HG02678 (cell line): Measurements from ENCODE around the gene METRN.
"Not testable (repeated sequence)": the region's sequence is repeated elsewhere in the genome, so short reads cannot be mapped to it uniquely, and the experiment has no call there.

Experiments
- ATAC-seq: cut with Tn5 transposase; IDR thresholded peaks from one replicate; pipeline ENCODE4 v1.9.1; 2021; ENCODE audit warnings: mild to moderate bottlenecking, moderate library complexity; ENCODE audit not compliant: unreplicated experiment

The METRN gene

DNA sequence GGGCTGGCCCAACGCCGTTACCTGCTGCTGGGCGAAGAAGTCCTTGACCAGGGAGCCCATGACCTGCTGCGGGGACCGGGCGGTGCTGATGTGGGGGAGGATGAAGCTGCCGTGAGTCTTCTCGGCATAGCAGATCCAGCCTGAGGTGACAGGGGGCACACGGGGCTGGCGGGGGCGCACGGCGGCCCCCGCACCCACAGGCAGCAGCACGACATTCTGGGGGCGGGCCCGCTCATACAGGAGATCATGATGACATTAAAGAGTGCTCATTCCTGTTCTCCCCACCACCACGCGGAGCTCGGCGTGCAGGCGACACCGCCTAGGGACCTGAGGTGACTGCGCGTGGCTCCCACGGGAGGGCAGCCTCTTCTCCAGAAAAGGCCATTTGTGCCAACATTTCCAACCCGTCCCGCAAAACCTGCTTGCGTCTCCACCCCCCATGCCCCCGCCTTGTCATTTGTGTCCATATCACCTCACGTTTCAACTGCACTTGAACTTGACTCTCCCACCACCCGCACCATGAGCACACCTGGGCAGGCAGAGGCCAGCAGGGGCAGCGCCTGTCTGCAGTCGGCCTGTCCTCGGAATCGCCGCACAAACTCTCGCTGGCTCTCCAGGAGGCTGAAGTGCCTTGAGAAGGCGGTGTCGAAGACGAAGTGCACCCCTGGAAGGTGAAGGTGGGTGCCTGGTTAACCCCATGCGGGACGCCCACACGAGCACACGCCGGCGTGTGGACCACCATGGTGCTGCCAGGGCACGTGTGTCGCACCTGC, 19.5 kb downstream of the METRN start:
- no peak for ATAC-seq

GRCh38 chr16:734981-735881, 20.3 kb downstream of the METRN start:
- no peak for ATAC-seq

GRCh38 chr16:735982-736453, 21.1 kb downstream of the METRN start:
- no peak for ATAC-seq

- no peak for ATAC-seq
Observed at GRCh38 chr16:736936-737481, 22.1 kb downstream of the METRN start.

- ATAC-seq = no peak
Observed at GRCh38 chr16:739560-740458, 24.9 kb downstream of the METRN start.

DNA sequence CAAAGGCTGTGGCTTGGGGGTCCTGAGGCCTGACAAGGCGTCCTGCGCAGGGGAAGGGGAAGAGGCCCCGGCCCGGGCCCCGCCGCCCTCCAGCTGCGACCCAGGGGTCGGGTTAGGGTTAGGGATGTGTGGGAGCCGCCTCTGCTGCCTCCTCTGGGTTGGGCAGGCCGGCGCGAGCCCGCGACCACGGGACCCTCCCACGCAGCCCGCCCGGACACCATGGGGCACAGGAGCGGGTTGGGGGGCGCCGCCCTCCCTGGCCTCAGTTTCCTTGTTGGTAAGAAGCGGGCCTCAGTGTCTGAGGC, 25.5 kb downstream of the METRN start:
- ATAC-seq = no peak

DNA sequence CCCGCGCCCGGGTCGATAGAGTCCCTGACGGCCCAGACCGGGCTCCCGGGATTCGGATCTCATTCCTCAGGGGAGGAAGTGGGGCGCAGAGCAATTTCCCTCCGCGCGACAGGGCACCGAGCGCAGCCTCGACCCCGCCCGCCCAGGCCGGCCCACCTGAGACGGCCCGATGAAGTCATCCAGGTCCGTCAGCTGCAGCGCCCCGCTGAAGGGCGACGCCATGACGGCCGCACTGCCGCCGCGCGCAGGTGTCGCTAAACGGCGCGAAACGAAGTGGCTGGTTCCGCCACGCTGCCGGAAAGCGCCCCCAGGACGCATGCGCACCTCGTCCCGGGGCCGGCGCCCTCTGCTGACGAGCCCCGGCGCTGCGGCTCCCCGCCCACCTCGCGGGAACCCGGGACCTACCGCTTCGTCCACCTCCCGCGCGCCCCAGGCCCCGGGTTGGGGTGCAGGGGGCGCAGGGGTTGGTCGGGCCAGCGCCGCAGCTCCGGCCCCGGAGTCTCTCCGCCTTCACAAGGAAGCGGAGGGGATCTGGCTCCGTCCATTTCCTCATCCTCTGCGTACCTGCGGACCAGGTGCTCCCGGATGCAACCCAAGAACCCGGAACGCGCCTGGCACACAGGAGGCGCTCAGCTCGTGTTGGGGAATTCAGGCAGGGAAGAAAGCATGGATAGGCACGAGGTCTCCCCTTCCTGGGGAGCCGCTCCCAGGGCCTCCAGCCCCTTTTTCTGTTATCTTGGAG, 26.0 kb downstream of the METRN start, which contains the start of gene CIAO3:
Gene CIAO3 (minus strand): TSS at position 234 of the 742 bp plus-strand sequence. CDS start 12 bp downstream, at position 222.
- peak; percentile 82 for ATAC-seq

DNA sequence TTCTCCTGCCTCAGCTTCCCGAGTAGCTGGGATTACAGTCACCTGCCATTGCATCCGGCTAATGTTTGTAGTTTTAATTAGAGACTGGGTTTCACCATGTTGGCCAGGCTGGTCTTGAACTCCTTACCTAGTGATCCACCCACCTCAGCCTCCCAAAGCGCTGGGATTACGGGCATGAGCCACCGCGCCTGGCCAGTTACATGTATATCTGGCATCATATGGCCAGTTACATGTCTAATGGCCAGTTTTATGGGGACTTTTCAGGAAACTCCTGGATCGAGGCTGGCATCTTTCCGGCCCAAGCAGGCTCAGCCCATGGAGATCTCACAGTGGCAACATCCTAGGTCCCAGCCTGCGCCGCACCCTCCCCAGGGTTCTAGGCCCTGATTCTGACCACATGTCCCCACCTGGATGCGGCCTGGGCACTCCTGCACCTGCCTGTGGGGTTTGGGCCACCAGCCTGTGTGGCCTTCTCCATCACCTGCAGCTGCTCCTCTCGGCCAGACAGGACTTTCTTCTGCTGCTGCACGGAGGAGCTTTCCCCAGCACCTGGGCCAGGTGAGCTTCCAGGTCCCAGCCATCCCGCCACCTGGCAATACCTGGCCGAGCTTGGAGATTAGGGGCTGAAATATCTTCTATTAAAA, 27.2 kb downstream of the METRN start:
- ATAC-seq = no peak

- not testable (repeated sequence) for ATAC-seq
Observed at GRCh38 chr16:742894-743293, 28.0 kb downstream of the METRN start.

- ATAC-seq = no peak
Observed at GRCh38 chr16:743794-744500, 29.0 kb downstream of the METRN start.

GRCh38 chr16:745739-746138, 30.8 kb downstream of the METRN start:
- ATAC-seq = no peak

DNA sequence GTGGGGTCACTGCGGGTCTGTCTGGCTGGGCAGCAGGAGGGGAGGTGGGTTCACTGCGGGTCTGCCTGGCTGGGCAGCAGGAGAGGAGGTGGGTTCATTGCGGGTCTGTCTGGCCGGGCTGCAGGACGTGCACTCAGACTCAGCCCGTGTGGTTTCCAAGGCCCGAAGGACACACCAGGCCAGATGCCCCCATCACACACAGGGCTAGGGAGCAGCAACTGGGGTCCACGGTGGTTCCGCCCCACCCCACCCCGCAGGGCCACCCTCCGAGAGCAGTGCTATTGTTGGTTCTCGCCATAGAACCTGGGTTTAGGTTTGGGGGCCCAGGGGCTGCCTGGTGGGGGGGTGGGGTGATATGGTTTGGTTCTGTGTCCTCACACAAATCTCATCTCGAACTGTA, 31.7 kb downstream of the METRN start:
- ATAC-seq = no peak

DNA sequence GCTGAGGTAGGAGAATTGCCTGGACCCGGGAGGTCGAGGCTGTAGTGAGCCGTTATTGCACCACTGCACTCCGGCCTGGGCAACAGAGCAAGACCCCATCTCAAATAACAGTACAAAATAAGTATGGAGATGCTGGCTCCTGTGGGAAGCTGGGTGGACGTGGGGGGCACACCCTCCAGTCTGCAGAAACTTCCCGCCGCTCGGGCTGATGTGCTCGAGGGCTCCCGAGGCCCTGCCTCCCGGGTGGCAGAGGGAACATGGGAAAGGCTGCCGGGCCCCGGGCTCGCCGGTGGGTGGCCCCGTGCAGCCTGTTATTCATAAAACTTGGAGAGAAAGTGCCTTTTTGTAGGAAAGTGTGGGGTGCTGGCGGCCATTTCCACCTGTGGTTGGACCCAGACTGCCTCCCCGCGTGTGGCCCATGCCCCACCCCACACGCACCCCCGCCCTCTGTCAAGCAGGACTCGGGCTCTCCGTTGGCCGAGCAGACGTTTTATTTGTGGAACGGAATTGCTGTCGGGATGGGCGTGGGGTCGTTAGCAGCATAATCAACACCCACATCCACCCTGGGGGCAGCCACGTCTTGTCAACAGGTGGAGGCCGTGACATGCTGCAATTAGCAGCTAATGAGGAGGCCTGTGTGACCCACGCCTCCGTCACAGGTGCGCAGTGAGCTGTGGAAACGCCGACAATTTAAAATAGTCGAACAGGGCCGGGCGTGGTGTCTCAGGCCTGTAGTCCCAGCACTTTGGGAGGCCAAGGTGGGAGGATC, 33.2 kb downstream of the METRN start:
- no peak for ATAC-seq

DNA sequence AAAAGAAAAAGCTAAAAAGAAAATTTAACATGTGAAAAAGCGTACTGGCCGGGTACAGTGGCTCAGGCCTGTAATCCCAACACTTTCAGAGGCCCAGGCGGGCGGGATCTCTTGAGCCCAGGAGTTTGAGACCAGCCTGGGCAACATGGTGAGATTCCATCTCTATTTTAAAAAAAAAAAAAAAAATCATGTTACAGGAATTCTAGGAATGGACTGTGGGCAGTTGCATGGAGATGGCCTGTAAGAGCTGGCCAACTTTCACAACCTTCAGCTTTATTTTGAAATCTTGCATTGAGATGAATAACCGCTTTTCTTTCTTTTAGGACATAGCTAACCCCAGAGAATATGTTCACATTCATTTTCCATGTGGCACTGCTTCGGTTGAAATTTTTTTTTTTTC, 34.1 kb downstream of the METRN start:
- no peak for ATAC-seq

DNA sequence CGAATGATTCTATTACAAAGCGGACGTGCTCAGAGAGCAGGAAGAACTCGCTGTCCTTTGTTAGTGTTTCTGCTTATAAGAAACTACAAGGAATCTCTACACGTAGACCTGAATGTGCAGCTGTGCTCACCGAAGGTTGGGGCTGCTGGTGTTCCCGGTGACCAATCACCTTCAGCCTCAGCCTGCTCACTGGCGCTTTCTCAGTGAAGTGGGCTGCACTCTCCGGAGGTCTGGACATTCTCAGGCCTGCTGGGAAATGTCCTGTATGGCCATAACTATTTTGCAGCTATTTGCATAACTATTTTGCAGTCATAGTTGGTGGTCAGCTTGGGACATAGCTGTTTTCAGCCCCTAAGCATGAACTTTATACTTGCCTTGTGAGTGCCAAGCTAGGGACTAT, 35.6 kb downstream of the METRN start:
- ATAC-seq = no peak

DNA sequence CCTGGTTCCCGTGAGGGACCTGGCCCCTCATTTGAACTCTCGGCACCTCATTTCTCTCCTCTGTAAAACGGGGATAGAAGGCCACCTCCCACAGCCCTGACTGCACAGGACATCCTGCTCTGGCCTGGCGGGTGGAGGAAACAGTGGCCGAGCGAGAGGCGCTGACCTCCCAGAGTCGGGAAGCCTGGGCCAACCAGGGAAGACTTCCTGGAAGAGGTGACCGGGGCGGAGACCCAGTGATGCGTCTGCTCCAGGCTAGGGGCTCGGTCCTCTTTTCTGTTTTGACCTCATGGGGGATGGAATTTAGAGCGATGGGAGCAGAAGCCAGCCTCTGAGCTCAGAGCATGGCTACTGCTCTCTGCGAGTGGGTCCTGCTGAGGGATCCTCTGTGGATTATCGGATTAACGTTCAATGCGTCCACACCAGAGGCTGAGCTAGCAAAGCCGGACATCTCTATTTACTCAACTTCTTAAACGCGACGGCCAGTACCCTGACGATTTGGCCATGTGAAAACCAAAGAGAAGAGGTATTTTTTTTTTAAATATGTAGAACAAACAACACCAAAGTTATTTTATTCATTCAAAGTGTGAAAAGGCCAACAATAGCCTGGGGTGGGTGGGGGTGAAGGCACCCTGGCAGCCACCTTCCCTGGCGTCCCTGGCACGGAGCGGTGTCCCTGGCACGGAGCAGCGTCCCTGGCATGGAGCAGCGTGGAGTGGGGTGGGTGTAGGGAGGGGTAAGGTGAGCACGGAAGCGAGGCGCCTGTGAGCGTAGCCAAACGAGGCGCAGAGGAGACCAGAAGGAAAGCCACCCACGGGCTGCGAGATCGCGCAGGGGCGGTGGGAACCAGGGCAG, 36.5 kb downstream of the METRN start:
- ATAC-seq = no peak

DNA sequence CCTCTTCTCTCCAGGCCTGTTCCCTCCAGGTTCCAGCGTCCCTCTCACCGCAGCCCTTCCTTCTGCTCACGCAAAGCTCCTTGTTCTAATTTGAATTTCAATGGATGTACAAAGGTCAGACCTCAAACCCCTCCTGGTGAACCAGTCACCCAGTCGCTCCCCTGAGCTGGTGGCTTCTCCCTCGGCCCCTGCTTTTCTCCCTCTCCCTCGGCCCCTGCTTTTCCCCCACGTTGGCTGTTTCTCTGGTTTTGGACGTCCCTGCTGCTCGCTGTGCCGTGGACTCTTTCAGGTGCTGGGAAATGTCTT, 37.0 kb downstream of the METRN start:
- no peak for ATAC-seq
